Measurements from ENCODE around the gene DNMBP.
A peak's percentile ranks its signal among the peaks of the same experiment; 100 is the strongest.
"Not testable (repeated sequence)": the region's sequence is repeated elsewhere in the genome, so short reads cannot be mapped to it uniquely, and the experiment has no call there.

DNMBP gene

DNA sequence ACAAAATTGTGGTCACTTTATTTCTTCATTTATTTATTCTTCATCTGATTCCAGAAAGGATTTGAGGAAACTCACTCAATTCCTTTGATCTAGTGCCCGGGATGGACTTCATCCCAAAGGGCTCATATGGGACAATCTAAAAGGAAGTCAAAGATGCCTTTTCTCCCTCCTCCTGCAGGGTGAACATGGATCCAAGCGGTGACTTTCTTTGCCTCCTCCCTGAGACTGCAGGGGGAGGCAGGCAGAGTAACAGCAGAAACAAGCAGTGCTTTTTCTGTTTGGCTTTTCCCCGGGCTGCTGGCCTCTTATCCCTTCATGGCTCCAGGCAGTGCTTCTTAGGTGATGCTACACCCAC, 10.0 kb upstream of the DNMBP start:
- peak; percentile 85 for DNase-seq

- DNase-seq: peak; percentile 97
Observed at GRCh38 chr10:100014071-100014762, 4.5 kb upstream of the DNMBP start.

- peak; percentile 55 for DNase-seq
Observed at GRCh38 chr10:100013621-100014020, 3.9 kb upstream of the DNMBP start.

- DNase-seq: not testable (repeated sequence)
Observed at GRCh38 chr10:100011906-100012305, 2.2 kb upstream of the DNMBP start.

DNA sequence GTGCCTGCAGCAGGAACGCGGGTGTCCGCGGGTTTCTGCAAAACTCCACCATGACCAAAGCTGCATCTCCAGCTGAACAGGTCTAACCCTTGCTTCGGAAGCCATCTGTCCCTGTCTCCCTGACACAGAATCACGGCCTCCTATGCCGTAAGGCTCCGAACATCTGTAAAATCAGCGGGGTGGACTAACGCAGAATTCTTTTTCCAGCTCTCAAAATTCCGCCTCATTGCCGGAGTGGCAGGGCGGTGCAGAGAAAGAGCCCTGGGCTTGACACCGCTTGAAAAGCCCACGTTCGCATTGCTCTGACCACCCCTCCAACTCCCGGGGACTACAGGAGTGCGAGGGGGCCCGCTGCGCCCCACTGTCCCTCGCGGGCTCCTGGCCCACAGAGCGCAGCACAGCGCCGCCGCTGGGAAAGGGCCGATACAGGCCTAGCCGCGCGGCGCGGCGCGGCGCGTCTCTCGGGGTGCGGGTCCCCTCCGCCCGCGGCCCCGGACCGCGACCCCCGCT, 409 bp downstream of the DNMBP start:
- DNase-seq: peak; percentile 85

GRCh38 chr10:100008708-100009282, 952 bp downstream of the DNMBP start:
- peak; percentile 49 for DNase-seq

DNA sequence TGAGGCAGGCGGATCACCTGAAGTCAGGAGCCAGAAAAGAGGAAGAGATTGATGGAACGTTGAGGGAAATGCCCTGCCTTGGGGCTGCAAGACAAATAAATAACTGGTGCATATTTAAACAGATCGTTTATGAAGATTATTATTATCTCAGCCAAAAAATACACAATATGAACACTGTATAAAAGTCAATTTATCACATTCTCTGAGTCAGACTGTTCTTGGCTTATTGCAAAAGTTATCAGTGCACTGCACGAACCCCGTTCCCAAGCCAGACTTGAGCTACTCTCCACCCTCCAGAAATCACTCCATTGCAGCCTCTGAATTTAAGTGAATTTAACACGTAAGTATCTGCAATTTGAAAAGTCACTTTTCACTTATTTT, 1.6 kb downstream of the DNMBP start:
- no peak for DNase-seq

DNA sequence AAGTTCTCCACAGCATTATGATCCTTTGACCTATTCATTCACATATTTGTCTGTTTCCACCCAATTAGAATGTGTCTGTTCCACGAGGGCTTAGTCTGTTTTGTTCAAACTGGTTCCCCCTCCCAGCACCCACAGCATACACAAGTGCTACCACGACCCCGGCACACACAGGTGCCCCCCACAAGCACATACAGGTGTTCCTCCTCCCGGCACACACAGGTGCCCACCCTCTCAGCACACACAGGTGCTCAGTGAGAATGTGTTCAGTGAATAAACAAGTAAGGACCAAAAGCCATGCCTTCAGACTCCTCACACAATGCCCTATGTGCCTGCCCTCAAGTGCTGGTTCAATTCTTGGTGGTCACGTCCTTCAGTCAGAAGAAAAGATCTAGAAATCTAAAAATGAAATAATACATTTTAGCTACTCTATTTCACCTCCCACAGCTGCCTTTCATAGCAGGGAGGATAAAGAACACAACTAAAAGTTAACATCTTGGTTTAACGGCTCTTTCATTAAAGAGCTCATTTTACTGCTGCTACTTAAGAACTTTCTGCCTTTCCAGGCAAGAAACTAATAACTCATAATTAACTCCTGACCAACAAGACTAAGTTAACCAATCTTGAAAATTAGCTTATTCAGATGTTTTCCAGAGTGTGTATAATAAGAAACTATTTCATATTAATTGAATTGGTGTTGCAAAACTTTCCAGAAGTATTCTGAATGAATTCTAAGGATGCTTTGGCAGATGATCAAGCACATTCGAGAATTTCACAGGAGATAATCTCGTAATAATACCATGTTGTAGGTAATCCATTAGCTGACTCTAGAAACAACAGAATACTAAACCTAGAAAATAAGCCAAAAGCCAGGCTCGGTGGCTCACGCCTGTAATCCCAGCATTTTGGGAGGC, 2.3 kb downstream of the DNMBP start:
- DNase-seq: peak; percentile 9

DNA sequence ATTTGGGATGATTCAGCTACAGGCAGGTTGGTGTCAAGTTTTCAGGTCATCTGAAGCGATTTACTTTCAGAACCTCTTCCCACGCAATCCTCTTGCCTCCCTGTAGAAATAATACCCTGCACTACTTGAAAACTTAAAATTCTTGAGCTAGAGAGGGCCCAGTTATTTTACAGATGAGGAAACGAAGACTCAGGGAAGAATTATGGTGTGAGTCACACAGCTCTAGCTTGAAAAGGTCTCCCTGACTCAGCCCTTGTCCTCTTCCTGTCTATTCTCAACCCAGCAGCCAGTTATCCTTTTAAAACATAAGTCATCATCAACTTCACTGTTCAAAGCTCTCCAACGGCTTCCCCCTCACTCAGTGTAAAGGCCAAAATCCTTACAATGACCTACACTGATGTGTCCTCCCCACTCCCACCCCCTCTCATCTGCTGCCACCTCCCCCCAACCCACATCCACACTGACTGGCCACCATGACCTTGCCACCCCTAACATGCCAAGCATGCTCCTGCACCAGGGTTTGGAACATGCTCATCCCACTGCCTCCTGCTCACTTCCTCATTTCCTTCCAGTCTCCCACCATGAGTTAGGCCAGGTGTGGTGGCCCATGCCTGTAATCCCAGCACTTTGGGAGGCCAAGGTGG, 3.4 kb downstream of the DNMBP start:
- DNase-seq: peak; percentile 80

GRCh38 chr10:100004805-100005510, 4.8 kb downstream of the DNMBP start:
- DNase-seq: no peak

DNA sequence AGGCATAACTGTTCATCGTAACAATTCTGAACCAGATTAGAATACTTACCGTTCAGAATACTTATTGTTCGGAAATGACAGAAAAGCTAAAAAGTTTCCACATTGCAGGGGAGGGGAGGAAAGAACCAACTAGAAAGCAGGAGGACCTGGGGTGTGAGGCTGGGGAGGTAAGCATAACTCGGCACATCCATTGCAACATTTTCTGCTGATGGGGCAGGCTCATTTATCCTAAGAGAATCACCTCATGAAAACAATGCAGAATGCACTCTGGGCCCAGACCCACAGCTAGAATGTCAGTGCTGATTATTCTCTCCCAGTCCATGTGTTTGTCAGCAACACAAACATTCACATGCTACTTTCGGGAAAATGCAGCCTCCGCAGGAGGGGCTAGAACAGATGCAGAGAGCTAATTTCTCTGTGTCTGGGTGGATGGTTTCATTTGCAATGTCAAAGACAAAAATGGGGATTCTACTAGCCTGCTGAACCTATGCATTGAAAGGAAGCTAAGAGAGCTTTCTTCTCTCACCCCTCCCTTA, 9.6 kb downstream of the DNMBP start:
- DNase-seq: no peak

DNA sequence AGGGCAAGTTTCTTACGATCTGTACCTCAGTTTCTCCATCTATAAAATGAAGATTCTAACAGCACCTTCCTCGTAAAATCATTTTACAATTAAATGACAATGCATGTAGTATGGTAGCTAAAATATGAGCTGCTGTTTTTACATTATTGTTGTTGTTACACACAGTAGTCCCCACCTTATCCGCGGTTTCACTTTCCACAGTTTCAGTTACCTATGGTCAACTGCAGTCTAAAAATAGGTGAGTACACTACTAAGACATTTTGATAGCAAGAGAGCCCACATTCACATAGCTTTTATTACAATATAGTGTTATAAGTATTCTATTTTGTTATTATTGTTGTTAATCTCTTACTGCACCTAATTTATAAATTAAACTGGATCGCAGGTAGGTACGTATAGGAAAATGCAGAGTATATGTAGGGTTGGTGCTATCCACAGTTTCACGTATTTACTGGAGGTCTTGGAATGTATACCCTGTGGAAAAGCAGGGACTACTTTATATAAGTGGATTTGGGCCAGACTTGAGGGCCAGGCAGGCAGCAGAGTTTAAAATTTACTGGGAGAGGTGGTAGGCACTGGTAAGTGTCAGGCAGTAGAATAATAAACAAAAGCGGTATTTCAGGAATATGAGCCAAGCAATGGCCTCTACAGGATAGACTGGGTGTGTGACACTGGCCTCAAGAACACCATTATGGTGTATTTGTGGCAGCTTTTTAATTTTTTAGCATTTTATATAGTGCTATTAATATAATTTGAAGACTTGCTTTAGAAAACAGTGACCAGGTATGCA, 10.2 kb downstream of the DNMBP start:
- no peak for DNase-seq

DNA sequence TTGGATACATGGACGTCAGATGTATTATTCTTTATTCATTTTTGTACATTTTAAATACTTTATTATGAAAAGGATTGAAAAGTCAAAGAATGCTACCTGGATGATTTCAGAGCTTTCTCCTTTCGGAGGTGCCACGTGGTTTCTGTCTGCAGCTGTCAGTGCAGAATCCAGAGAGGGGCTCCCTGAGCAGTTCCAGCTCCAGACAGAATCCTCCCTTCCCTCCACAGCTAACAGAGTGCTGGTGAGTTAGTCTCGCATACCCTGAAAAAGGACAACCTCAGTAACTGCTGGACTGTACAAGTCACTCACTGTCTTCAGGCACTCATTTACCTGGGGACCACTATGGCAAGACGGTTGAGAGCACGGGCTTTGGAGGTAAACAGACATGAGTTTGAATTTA, 10.9 kb downstream of the DNMBP start:
- no peak for DNase-seq

GRCh38 chr10:99996671-99997648, 12.8 kb downstream of the DNMBP start:
- DNase-seq: no peak

GRCh38 chr10:99995713-99996112, 14.0 kb downstream of the DNMBP start:
- DNase-seq: no peak

DNA sequence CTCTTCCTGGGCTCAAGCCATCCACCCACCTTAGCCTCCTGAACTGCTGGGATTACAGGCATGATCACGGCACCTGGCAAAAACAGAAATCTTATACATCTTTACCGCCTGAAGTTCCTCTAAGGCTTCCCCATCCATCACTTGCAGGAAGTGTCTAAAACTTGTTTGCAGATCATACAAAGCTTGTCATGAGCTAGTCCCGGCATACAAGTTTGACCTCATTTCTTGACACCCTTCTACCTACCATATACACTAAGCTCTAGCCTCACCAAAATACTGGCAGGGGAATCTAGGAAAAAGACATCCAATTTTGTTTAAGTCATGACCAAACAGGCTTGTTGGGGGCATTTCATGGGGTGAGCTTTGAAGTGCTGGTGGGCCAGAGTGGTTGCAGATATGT, 14.5 kb downstream of the DNMBP start:
- no peak for DNase-seq

DNA sequence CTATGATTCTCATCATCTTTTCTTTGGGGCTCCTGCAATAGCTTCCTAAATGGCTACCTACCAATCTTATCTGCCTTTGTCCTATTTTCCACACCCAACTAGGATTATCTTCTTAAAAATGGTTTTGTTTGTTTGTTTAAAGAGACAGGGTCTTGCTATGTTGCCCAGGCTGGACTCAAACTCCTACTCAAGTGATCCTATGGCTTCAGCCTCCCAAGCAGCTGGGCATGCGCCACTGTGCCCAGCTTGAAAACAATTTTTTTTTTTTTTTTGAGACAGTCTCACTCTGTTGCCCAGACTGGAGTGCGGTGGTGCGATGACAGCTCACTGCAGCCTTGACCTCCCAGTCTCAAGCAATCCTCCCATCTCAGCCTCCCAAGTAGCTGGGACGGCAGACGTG, 14.9 kb downstream of the DNMBP start:
- DNase-seq: no peak

DNA sequence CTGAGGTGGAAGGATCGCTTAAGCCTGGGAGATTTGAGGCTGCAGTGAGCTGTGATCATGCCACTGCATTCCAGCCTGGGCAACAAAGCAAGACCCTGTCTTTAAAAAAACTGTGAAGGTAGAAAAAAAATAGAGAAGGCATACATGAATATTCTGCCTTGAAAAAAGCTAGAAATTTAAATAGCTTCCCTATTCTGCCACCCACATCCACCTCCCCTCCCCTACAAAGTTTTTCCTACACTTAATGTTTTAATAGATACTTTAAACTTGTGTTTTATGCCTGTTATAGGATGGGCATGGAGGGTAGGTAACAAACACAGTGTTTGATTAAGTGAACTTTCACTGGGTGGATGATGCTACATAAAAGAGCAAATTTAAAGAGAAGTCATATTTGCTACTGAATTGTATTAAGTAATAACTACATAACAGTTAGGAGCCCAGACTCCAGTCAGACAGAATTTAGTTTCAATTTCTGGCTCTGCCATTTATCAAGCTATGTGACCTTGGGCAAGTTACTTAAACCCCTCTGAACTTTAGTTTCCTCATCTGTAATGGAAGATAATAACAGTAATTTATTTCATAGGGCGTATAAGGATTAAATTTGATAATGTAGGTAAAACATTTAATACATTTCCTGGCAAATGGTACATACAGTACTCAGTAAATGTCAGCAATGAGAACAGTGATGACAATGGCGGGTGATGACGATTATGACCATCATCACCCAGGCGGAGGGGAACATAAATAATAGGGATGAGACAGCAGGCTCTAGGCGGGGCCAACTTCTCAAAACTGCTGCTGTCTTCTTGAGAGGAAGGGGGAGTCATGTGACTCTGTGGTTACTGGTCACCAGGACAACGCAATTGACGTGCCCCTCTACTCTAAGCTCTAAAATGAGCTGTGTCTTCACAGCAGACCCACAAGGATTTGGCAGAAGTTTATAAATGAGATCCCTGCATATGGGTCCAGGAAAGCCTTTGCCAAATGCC, 15.8 kb downstream of the DNMBP start:
- no peak for DNase-seq

DNA sequence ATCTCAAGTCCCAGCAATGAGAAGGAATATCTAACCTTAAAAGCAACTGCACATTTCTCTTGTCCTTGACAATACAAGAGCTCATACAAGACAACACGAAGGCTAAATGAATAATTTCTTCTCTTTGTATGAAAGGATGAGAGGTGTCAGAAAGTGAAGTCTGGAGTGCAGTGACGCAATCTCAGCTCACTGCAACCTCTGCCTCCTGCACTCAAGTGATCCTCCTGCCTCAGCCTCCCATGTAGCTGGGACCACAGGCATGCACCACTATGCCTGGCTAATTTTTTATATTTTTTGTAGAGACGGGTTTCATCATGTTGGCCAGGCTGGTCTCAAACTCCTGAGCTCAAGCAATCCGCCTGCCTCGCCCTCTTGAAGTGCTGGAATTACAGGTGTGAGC, 24.1 kb downstream of the DNMBP start:
- DNase-seq: not testable (repeated sequence)
